ENCODE data around the gene KRTAP20-4.

KRTAP20-4 gene

GRCh38 chr21:30620522-30620921 is at the start of gene KRTAP20-4:
TSS of gene KRTAP20-4 (plus strand) at chr21:30620627.
- DNase-seq (ENCODE audit: low spot score): no peak

GRCh38 chr21:30577766-30578165 is 42.7 kb upstream of the KRTAP20-4 start:
- DNase-seq (ENCODE audit: low spot score): no peak

GRCh38 chr21:30579346-30579745 is 41.1 kb upstream of the KRTAP20-4 start:
- DNase-seq (ENCODE audit: low spot score): no peak

GRCh38 chr21:30580132-30580531 is 40.3 kb upstream of the KRTAP20-4 start:
- no peak for DNase-seq (ENCODE audit: low spot score)

- DNase-seq (ENCODE audit: low spot score): no peak
Measured at GRCh38 chr21:30582870-30583269, 37.6 kb upstream of the KRTAP20-4 start.

GRCh38 chr21:30590297-30590696 is 30.1 kb upstream of the KRTAP20-4 start, which contains the start of gene KRTAP22-2:
TSS of gene KRTAP22-2 (minus strand) at chr21:30590397.
- DNase-seq (ENCODE audit: low spot score): no peak

GRCh38 chr21:30592140-30592539 is 28.3 kb upstream of the KRTAP20-4 start, which contains the start of gene KRTAP6-3:
TSS of gene KRTAP6-3 (plus strand) at chr21:30592440. CDS start at chr21:30592446, 6 bp downstream.
- no peak for DNase-seq (ENCODE audit: low spot score)

GRCh38 chr21:30598802-30599201 is 21.6 kb upstream of the KRTAP20-4 start, which contains the start of gene KRTAP6-2:
TSS of gene KRTAP6-2 (minus strand) at chr21:30598902. CDS start at chr21:30598874, 28 bp downstream.
- no peak for DNase-seq (ENCODE audit: low spot score)

- no peak for DNase-seq (ENCODE audit: low spot score)
Measured at GRCh38 chr21:30600787-30601186, 19.6 kb upstream of the KRTAP20-4 start, which contains the start of gene KRTAP22-1. TSS of gene KRTAP22-1 (plus strand) at chr21:30601087.

GRCh38 chr21:30605968-30606367 is 14.5 kb upstream of the KRTAP20-4 start:
- no peak for DNase-seq (ENCODE audit: low spot score)

- no peak for DNase-seq (ENCODE audit: low spot score)
Measured at GRCh38 chr21:30612132-30612531, 8.3 kb upstream of the KRTAP20-4 start.

- no peak for DNase-seq (ENCODE audit: low spot score)
Measured at GRCh38 chr21:30613836-30614235, 6.6 kb upstream of the KRTAP20-4 start, which contains the start of gene KRTAP6-1. TSS of gene KRTAP6-1 (minus strand) at chr21:30613930. CDS start at chr21:30613904, 26 bp downstream.

- no peak for DNase-seq (ENCODE audit: low spot score)
Measured at GRCh38 chr21:30615199-30615598, 5.2 kb upstream of the KRTAP20-4 start.

GRCh38 chr21:30616125-30616524 is 4.3 kb upstream of the KRTAP20-4 start, which contains the start of gene KRTAP20-1:
TSS of gene KRTAP20-1 (plus strand) at chr21:30616425. CDS start at chr21:30616455, 30 bp downstream.
- no peak for DNase-seq (ENCODE audit: low spot score)

GRCh38 chr21:30620080-30620479 is 347 bp upstream of the KRTAP20-4 start:
- no peak for DNase-seq (ENCODE audit: low spot score)

- DNase-seq (ENCODE audit: low spot score): no peak
Measured at GRCh38 chr21:30623362-30623761, 2.9 kb downstream of the KRTAP20-4 start.

- no peak for DNase-seq (ENCODE audit: low spot score)
Measured at GRCh38 chr21:30625449-30626165, 5.2 kb downstream of the KRTAP20-4 start.

GRCh38 chr21:30628109-30628508 is 7.7 kb downstream of the KRTAP20-4 start:
- DNase-seq (ENCODE audit: low spot score): no peak

- no peak for DNase-seq (ENCODE audit: low spot score)
Measured at GRCh38 chr21:30629200-30629599, 8.8 kb downstream of the KRTAP20-4 start.

- DNase-seq (ENCODE audit: low spot score): no peak
Measured at GRCh38 chr21:30634906-30635305, 14.5 kb downstream of the KRTAP20-4 start, which contains the start of gene KRTAP20-2. TSS of gene KRTAP20-2 (plus strand) at chr21:30635206. CDS start at chr21:30635264, 58 bp downstream.

GRCh38 chr21:30638686-30639085 is 18.3 kb downstream of the KRTAP20-4 start:
- no peak for DNase-seq (ENCODE audit: low spot score)

GRCh38 chr21:30642564-30642963 is 22.1 kb downstream of the KRTAP20-4 start, which contains the start of gene KRTAP20-3:
TSS of gene KRTAP20-3 (plus strand) at chr21:30642864.
- no peak for DNase-seq (ENCODE audit: low spot score)

- DNase-seq (ENCODE audit: low spot score): no peak
Measured at GRCh38 chr21:30646904-30647414, 26.5 kb downstream of the KRTAP20-4 start.
